Prostate gland (tissue), 2 donors: ENCODE data around the gene C4orf50. TPM values are rescaled to one million over a fixed set of nuclear protein-coding genes. Genes with fewer than 3 reads are reported as not detected.

Source experiments
- DNase-seq: peaks from one replicate; pipeline ENCODE4 v3.0.0-alpha.2; 2019; ENCODE audit warnings: low spot score
- H3K27ac ChIP-seq, 2 donors: fragments of 200-600 bp; sonication (generic); 2 replicates each; pipeline ENCODE4 v1.5.1; 2017 to 2019
- H3K27me3 ChIP-seq: fragments of 200-600 bp; sonication (generic); replicated peaks from 2 replicates; pipeline ENCODE4 v1.5.1; 2019; ENCODE audit not compliant: insufficient read depth
- H3K36me3 ChIP-seq, 2 donors: fragments of 200-600 bp; sonication (generic); 1 replicate in 1 of 2; 2 replicates in 1 of 2; pipeline versions ENCODE4 v1.5.1 to v1.8.1; 2017 to 2019
- H3K4me1 ChIP-seq: fragments of 200-600 bp; sonication (generic); replicated peaks from 2 replicates; pipeline ENCODE4 v1.5.1; 2019
- H3K4me3 ChIP-seq, 2 donors: fragments of 200-600 bp; sonication (generic); 2 replicates each; pipeline ENCODE4 v1.5.1; 2017 to 2019
- H3K9me3 ChIP-seq: fragments of 200-600 bp; sonication (generic); 2 replicates; pipeline ENCODE4 v1.5.1; 2017
- POLR2A ChIP-seq: fragments of 450-650 bp; IDR thresholded peaks from one replicate; pipeline ENCODE4 v1.6.1; 2016; ENCODE audit warnings: antibody characterized with exemption, mild to moderate bottlenecking
- POLR2AphosphoS5 ChIP-seq: sonication (generic); formaldehyde crosslinking; IDR thresholded peaks from one replicate; pipeline ENCODE4 v1.6.1; 2017; ENCODE audit warnings: antibody characterized with exemption
- WGBS: methylation state at CpG from one replicate; pipeline ENCODE4 v1.1.5; 2018; 5-methylcytosine and 5-hydroxymethylcytosine counted together
- intact Hi-C: fragments of 100-400 bp; cut with DNase I; formaldehyde crosslinking; loops from one replicate; pipeline ENCODE4 v1.14.2; 2022
- total RNA-seq, 2 donors: library from RNA; depleted of rRNA; stranded (reverse); fragments of >200 nt; gene quantifications; one replicate each; pipeline ENCODE4 v1.1.0, GENCODE V29; 2016
- TF ChIP-seq, protein P1 (sequence below), 4 experiments: fragments of 200-600 bp in 2 of 4; fragments of 450-650 bp in 2 of 4; sonication (generic) in 2 of 4; IDR thresholded peaks; 1 replicate in 3 of 4; 2 replicates in 1 of 4; pipeline ENCODE4 v1.5.1; 2016 to 2019; ENCODE audit warnings: antibody characterized with exemption in 4 of 4, mild to moderate bottlenecking in 2 of 4, moderate library complexity in 2 of 4

The C4orf50 gene
- total RNA-seq, 2 donors from 2014 or later = 0.87 to 2.8 TPM

DNA sequence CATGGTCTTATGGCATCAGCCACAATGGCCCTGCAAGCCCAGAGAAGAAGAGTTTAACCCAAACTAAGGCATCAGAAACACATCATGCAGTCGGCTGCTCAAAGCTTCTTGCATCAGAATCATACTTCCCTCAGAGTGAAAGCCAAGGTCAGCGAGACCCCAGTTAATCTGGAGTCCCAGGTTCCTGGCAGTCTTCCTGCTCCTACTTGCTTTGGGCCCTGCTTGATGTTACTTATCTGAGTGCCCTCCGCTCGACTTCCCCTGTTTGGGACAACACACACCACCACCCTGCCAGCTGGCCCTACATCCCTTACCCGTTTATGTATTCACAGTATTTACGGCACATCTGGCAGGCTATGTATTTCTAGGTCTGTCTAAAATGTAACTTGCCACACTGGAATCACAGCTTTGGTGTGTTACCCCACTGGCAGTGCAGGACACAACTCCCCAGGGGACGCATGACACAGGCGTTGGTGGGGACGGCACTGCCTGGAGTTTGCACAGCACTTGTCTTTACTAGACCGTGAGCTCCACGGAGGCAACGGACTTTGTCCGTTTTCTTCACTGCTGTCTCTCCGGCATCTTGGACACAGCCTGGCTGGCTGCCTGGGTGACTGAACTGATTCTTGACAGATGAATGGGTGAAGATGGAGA, 148.1 kb downstream of the C4orf50 start:
- WGBS = 76% methylated on average over 14 of the region's 14 CpGs
- intact Hi-C loops = no loop called here
- DNase-seq = no peak
- no peaks in the 10 kb centered on the region for H3K9me3 ChIP-seq
- H3K27ac ChIP-seq = no peak overlapping the region
- no peaks in the 10 kb centered on the region for H3K4me1 ChIP-seq
- H3K27me3 ChIP-seq = peaks cover 1% of the 10 kb centered on the region
- H3K36me3 ChIP-seq = no peaks in the 10 kb centered on the region
- no peak for TF ChIP-seq POLR2AphosphoS5
- TF ChIP-seq POLR2A = no peak
- TF ChIP-seq, protein P1, sequence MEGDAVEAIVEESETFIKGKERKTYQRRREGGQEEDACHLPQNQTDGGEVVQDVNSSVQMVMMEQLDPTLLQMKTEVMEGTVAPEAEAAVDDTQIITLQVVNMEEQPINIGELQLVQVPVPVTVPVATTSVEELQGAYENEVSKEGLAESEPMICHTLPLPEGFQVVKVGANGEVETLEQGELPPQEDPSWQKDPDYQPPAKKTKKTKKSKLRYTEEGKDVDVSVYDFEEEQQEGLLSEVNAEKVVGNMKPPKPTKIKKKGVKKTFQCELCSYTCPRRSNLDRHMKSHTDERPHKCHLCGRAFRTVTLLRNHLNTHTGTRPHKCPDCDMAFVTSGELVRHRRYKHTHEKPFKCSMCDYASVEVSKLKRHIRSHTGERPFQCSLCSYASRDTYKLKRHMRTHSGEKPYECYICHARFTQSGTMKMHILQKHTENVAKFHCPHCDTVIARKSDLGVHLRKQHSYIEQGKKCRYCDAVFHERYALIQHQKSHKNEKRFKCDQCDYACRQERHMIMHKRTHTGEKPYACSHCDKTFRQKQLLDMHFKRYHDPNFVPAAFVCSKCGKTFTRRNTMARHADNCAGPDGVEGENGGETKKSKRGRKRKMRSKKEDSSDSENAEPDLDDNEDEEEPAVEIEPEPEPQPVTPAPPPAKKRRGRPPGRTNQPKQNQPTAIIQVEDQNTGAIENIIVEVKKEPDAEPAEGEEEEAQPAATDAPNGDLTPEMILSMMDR (IDR thresholded peaks at IDR 0.05) = no peak
- H3K4me3 ChIP-seq = no peak overlapping the region

DNA sequence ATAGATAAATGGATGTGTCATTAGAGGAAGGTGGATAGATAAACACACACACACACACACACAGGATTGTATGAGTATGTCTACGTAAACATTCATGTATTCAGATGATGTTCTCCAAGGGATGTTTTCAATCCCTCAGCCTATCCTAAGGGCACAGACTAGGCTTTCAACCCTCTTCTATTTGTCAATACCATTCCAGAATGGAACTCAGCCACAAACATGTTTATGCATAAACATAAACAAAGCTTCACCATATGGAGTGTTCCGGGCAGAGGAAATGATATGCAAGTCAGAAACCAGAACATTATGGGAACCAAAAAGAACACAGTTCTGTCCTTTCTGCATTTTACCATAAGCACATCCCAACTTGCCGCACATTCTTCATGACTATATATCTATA, 150.4 kb downstream of the C4orf50 start:
- intact Hi-C loops = no loop called here
- DNase-seq = no peak
- WGBS = 90% methylated on average over 3 of the region's 3 CpGs
- no peak overlapping the region for H3K4me3 ChIP-seq
- no peak overlapping the region for H3K27ac ChIP-seq
- no peaks in the 10 kb centered on the region for H3K36me3 ChIP-seq
- H3K27me3 ChIP-seq = no peaks in the 10 kb centered on the region
- TF ChIP-seq, protein P1 (IDR thresholded peaks at IDR 0.05) = no peak
- TF ChIP-seq POLR2A (no peak), POLR2AphosphoS5 (no peak)
- no peaks in the 10 kb centered on the region for H3K9me3 ChIP-seq
- H3K4me1 ChIP-seq = no peaks in the 10 kb centered on the region

DNA sequence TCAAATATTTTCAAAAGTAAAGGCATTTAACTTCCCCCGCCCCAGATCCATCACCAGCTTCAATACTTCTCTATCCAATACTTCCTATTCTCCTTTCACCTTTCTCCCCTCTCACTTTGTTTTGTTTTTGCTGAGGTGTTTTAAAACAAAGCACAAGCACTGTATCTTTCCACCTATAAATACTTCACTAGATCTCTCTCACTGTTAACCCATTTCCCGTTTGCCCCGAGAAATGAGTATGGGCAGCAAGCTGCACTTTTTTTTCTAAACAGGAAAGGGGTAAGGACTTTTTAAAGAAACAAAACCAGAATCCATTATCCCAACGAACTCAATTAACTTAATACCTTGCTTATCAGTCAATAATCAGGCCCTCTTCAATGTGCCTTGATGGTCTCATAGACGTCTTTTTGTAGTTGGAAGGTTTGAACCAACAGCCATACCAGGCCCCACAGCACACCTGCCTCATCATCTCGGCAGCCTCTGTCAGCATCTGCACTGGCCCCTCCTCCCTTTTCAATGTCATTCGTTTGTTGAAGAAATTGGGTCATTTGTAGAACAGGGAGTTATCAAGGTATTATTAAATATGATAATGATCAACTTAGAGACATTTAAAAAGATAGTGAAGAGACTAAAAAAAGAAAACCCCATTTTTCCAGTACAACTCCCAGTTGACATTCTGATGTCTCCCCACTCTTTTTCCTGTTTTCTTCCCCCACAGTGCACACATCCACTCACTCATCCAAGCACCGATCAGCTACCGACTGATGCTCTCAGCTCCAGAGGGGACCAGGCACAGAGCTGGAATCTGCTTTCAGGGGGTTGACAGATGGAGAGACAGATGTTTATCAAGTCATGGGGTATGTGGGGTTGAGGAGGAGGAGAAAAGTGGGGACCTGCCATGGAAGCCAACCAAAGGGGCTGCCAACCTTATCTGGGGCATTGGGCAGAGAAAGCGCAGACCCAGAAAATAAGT, 151.1 kb downstream of the C4orf50 start:
- Histone ChIP-seq H3K9me3 (no peaks in the 10 kb centered on the region), H3K4me3 (no peak overlapping the region), H3K36me3 (no peaks in the 10 kb centered on the region), H3K27me3 (no peaks in the 10 kb centered on the region), H3K4me1 (no peaks in the 10 kb centered on the region), H3K27ac (no peak overlapping the region)
- DNase-seq = no peak
- TF ChIP-seq POLR2A = no peak
- TF ChIP-seq, protein P1 (IDR thresholded peaks at IDR 0.05) = no peak
- TF ChIP-seq POLR2AphosphoS5 = no peak
- intact Hi-C loops = no loop called here
- WGBS = 71% methylated on average over 10 of the region's 10 CpGs

DNA sequence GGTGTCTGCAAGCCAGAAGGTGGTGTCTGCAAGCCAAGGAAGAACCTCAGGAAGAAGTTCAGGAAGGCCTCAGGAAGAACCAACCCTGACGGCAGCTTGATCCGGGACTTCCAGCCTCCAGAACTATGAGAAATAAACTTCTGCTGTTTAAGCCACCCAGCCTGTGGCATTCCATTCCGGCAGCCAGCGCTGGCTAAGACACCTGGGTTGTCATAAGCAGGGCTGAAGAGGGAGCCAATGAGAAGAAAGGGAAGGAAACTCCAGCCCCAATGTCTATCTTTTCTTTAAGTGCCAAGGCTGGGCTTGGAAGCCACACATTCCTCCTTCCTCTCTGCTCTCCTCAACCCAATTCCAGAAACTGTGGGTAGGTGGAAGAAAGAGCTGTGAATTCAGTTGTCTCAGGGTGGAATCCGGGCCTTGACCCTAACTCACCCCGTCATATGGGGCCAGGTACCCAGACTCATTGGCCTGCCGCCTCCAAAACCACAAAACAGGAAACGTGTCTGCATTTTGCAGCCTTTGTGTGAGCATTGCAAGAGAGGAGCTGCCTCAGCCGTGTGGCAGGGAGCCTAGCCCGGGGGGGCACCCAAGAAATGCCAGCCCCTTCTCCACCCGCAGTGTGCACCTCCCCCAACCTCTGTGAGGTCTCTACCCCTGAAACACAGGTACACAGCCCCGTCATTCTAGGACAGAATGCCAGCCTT, 152.2 kb downstream of the C4orf50 start:
- Histone ChIP-seq H3K9me3 (no peaks in the 10 kb centered on the region), H3K27ac (no peak overlapping the region), H3K36me3 (no peaks in the 10 kb centered on the region), H3K4me3 (no peak overlapping the region), H3K27me3 (no peaks in the 10 kb centered on the region), H3K4me1 (no peaks in the 10 kb centered on the region)
- 64% methylated on average over 12 of the region's 12 CpGs for WGBS
- DNase-seq = no peak
- intact Hi-C loops = no loop called here
- TF ChIP-seq POLR2AphosphoS5 (no peak), POLR2A (no peak)
- TF ChIP-seq, protein P1 (IDR thresholded peaks at IDR 0.05) = no peak
